ENCODE measurements around the gene SYNJ1. TPM values are rescaled to one million over a fixed set of nuclear protein-coding genes. Genes with fewer than 3 reads are reported as not detected.

The SYNJ1 gene
- total and polyA plus RNA-seq, 2 of the 4 experiments (the other 2 are of a cell fraction) = 3.6 to 4.6 TPM

- ATAC-seq (ENCODE audit: low read depth) (peak; percentile 64), DNase-seq (peak; percentile 82)
- Histone ChIP-seq H3K27me3 (ENCODE audit: control insufficient read depth, insufficient read depth, low read length) (0 out of 2 replicates have a peak, but pooled peaks cover 2% of the 10 kb centered on the region), H2AK9ac (replicated peaks; ENCODE audit: low read depth, low read length, poor library complexity) (no peak overlapping the region), H3K36me3 (ENCODE audit: control insufficient read depth, insufficient read depth, low read length) (peaks cover 8% of the 10 kb centered on the region), H4K8ac (ENCODE audit: low read depth in 2 of 2, low read length in 2 of 2) (no peak overlapping the region), H3K79me1 (ENCODE audit: low read depth in 1 of 2, low read length in 2 of 2) (no peaks in the 10 kb centered on the region), H3K4me2 (ENCODE audit: low read depth, low read length) (peak overlapping the region; percentile 3; the same call in 1 of the 2 replicates), H3K14ac (replicated peaks; ENCODE audit: low read depth, low read length) (no peak overlapping the region), H4K91ac (ENCODE audit: insufficient read depth, low read depth, low read length) (no peak overlapping the region), H3K23ac (ENCODE audit: low read depth, low read length) (no peak overlapping the region), H3K9me1 (ENCODE audit: insufficient read depth, low read length) (peaks cover 2% of the 10 kb centered on the region; the same call in 1 of the 2 replicates), H3K56ac (ENCODE audit: extremely low read depth, insufficient read depth, low read length) (no peak overlapping the region), H3K9ac (ENCODE audit: low read depth, low read length) (no peak overlapping the region), H3K4me1 (ENCODE audit: control insufficient read depth, insufficient read depth, low read length) (peaks cover 5% of the 10 kb centered on the region; the same call in 1 of the 2 replicates), H2BK5ac (ENCODE audit: low read depth, low read length, poor library complexity, severe bottlenecking) (peak overlapping the region; percentile 90), H2BK15ac (ENCODE audit: low read depth, low read length) (no peak overlapping the region), H2BK120ac (ENCODE audit: low read depth, low read length) (no peak overlapping the region), H3K4ac (ENCODE audit: low read depth, low read length) (no peak overlapping the region), H3K27ac (ENCODE audit: insufficient read depth, low read length) (no peak overlapping the region), H3K9me3 (ENCODE audit: control insufficient read depth, insufficient read depth, low read length) (peaks cover 9% of the 10 kb centered on the region), H3K18ac (ENCODE audit: low read depth, low read length) (no peak overlapping the region), H2BK20ac (ENCODE audit: low read depth, low read length) (no peak overlapping the region), H2AK5ac (ENCODE audit: low read depth, low read length) (no peak overlapping the region), H4K20me1 (ENCODE audit: insufficient read depth, low read length) (no peaks in the 10 kb centered on the region), H3K4me3 (ENCODE audit: insufficient read depth, low read depth, low read length) (no peak overlapping the region), H4K5ac (ENCODE audit: low read depth, low read length) (no peak overlapping the region), H2AFZ (replicated peaks; ENCODE audit: low read length, poor library complexity) (no peak overlapping the region)
- ChIA-PET CTCF (no interaction called here), POLR2A (ENCODE audit: unreplicated experiment) (no interaction called here)
- in situ Hi-C loops (cut with MboI; ENCODE audit: low sequenced_read_pairs) = no loop called here
- intact Hi-C loops (cut with micrococcal nuclease) = loop anchor here (1.0 kb wide), 1 partner anchor 101 kb away; no protein-coding TSS in a partner anchor
- dilution Hi-C loops (cut with HindIII; ENCODE audit: low sequenced_read_pairs, unreplicated experiment) = no loop called here
- WGBS, 2 experiments (ENCODE audit: extremely low coverage in 2 of 2, insufficient read length in 1 of 2) = no CpG with 5 or more reads among the region's 3 CpGs
- no peak for TF ChIP-seq RFX5 (IDR thresholded peaks at IDR 0.05; ENCODE audit: low read depth, low read length)
- TF ChIP-seq CHD1 (IDR thresholded peaks at IDR 0.05; ENCODE audit: low read depth, low read length) = no peak
- TF ChIP-seq NFE2L2 (IDR thresholded peaks at IDR 0.05; ENCODE audit: low read depth, low read length) = no peak
- no peak for TF ChIP-seq RCOR1 (IDR thresholded peaks at IDR 0.05; ENCODE audit: insufficient replicate concordance, low read length)
- no peak for TF ChIP-seq MAFK (IDR thresholded peaks at IDR 0.05; ENCODE audit: low read depth, low read length)
- no peak for TF ChIP-seq BHLHE40 (IDR thresholded peaks at IDR 0.05; ENCODE audit: low read depth, low read length)
- TF ChIP-seq USF2 (IDR thresholded peaks at IDR 0.05; ENCODE audit: low read depth, low read length) = no peak
- TF ChIP-seq CTCF (conservative IDR thresholded peaks at IDR 0.05; ENCODE audit: low read depth, low read length) = no peak
- TF ChIP-seq MAZ (IDR thresholded peaks at IDR 0.05; ENCODE audit: borderline replicate concordance, low read depth, low read length) = no peak
- no peak for TF ChIP-seq POLR2A (IDR thresholded peaks at IDR 0.05; ENCODE audit: low read depth, low read length)
- no peak for TF ChIP-seq CEBPB (IDR thresholded peaks at IDR 0.05; ENCODE audit: low read depth, low read length)
- no peak for TF ChIP-seq SMC3 (IDR thresholded peaks at IDR 0.05; ENCODE audit: low read depth, low read length)
- TF ChIP-seq RAD21 (IDR thresholded peaks at IDR 0.05; ENCODE audit: low read length) = no peak
- TF ChIP-seq, protein P1, sequence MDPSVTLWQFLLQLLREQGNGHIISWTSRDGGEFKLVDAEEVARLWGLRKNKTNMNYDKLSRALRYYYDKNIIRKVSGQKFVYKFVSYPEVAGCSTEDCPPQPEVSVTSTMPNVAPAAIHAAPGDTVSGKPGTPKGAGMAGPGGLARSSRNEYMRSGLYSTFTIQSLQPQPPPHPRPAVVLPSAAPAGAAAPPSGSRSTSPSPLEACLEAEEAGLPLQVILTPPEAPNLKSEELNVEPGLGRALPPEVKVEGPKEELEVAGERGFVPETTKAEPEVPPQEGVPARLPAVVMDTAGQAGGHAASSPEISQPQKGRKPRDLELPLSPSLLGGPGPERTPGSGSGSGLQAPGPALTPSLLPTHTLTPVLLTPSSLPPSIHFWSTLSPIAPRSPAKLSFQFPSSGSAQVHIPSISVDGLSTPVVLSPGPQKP (IDR thresholded peaks at IDR 0.05; ENCODE audit: borderline replicate concordance, low read depth, low read length) = no peak
- TF ChIP-seq FOS (IDR thresholded peaks at IDR 0.05; ENCODE audit: low read depth, low read length) = no peak
- TF ChIP-seq MXI1 (IDR thresholded peaks at IDR 0.05; ENCODE audit: borderline replicate concordance, low read depth, low read length) = no peak
- BruUV-seq (replicated peaks) = no TSS peak
Observed at GRCh38 chr21:32626621-32627196, 101.1 kb downstream of the SYNJ1 start.
